HepG2 (cell line): Measurements from ENCODE around the gene SERPINB1. TPM values are rescaled to one million over a fixed set of nuclear protein-coding genes. Genes with fewer than 3 reads are reported as not detected.

Source experiments
- CBX5 ChIP-seq: sonication (generic); formaldehyde crosslinking; IDR thresholded peaks from 2 replicates; pipeline ENCODE4 v1.4.0; 2020; ENCODE audit warnings: missing genetic modification reagents, borderline replicate concordance
- KAT7 ChIP-seq: IDR thresholded peaks from 2 replicates; pipeline ENCODE4 v1.6.1; 2018; ENCODE audit warnings: borderline replicate concordance, missing compliant biosample characterization
- MED8 ChIP-seq: sonication (generic); formaldehyde crosslinking; IDR thresholded peaks from 2 replicates; pipeline ENCODE4 v1.8.1; 2023; ENCODE audit warnings: mild to moderate bottlenecking, missing genetic modification reagents; ENCODE audit not compliant: insufficient replicate concordance
- NFE2 ChIP-seq: sonication (generic); formaldehyde crosslinking; IDR thresholded peaks from 2 replicates; pipeline ENCODE4 v1.4.0; 2020; ENCODE audit warnings: missing genetic modification reagents
- NR2F6 ChIP-seq, 2 experiments: IDR thresholded peaks; 2 replicates each; pipeline ENCODE4 v1.6.1; 2016; ENCODE audit warnings: antibody characterized with exemption in 1 of 2, mild to moderate bottlenecking in 1 of 2
- PRPF4 ChIP-seq: fragments of 200-400 bp; formaldehyde crosslinking; IDR thresholded peaks from 2 replicates; pipeline ENCODE4 v1.6.1; 2016; ENCODE audit warnings: low read length, low read depth; ENCODE audit not compliant: poor library complexity, severe bottlenecking
- SATB2 ChIP-seq: sonication (generic); formaldehyde crosslinking; IDR thresholded peaks from 2 replicates; pipeline ENCODE4 v1.5.0; 2020; ENCODE audit warnings: missing genetic modification reagents
- SP1 ChIP-seq, 2 experiments: fragments of 450-650 bp in 1 of 2; sonication (generic) in 1 of 2; formaldehyde crosslinking in 1 of 2; IDR thresholded peaks; 2 replicates each; pipeline versions ENCODE4 v1.4.0 to v1.6.1; 2016 to 2020; ENCODE audit warnings: missing genetic modification reagents in 1 of 2
- SYNCRIP ChIP-seq: fragments of 200-400 bp; formaldehyde crosslinking; IDR thresholded peaks from 2 replicates; pipeline ENCODE4 v1.6.1; 2018; ENCODE audit warnings: mild to moderate bottlenecking, low read depth, low read length; ENCODE audit not compliant: insufficient read depth
- TRIM24 ChIP-seq: sonication (generic); formaldehyde crosslinking; IDR thresholded peaks from 2 replicates; pipeline ENCODE4 v1.8.0; 2022; ENCODE audit warnings: mild to moderate bottlenecking, missing genetic modification reagents
- YEATS4 ChIP-seq: sonication (generic); formaldehyde crosslinking; IDR thresholded peaks from 2 replicates; pipeline ENCODE4 v1.4.0; 2020; ENCODE audit warnings: missing genetic modification reagents, borderline replicate concordance
- ZBTB7B ChIP-seq: sonication (generic); formaldehyde crosslinking; IDR thresholded peaks from 2 replicates; pipeline ENCODE4 v1.4.0; 2020; ENCODE audit warnings: missing genetic modification reagents
- ZC3H4 ChIP-seq: sonication (generic); formaldehyde crosslinking; IDR thresholded peaks from 2 replicates; pipeline ENCODE4 v1.4.0; 2020; ENCODE audit warnings: missing genetic modification reagents, borderline replicate concordance
- ZFP36 ChIP-seq: fragments of 150-350 bp; IDR thresholded peaks from 2 replicates; pipeline ENCODE4 v1.6.1; 2018; ENCODE audit warnings: borderline replicate concordance, low read length, low read depth; ENCODE audit not compliant: partially characterized antibody
- ZFY ChIP-seq: sonication (generic); formaldehyde crosslinking; IDR thresholded peaks from 2 replicates; pipeline ENCODE4 v1.4.0; 2020; ENCODE audit warnings: missing genetic modification reagents
- ZNF383 ChIP-seq: sonication (generic); formaldehyde crosslinking; IDR thresholded peaks from 2 replicates; pipeline ENCODE4 v1.4.0; 2020; ENCODE audit warnings: missing genetic modification reagents, mild to moderate bottlenecking, borderline replicate concordance
- ZNF451 ChIP-seq: sonication (generic); formaldehyde crosslinking; IDR thresholded peaks from 2 replicates; pipeline ENCODE4 v1.5.0; 2020; ENCODE audit warnings: mild to moderate bottlenecking, missing genetic modification reagents
- ZNF709 ChIP-seq: sonication (generic); formaldehyde crosslinking; IDR thresholded peaks from 2 replicates; pipeline ENCODE4 v1.5.0; 2020; ENCODE audit warnings: mild to moderate bottlenecking, missing genetic modification reagents
- ZSCAN20 ChIP-seq: sonication (generic); formaldehyde crosslinking; IDR thresholded peaks from 2 replicates; pipeline ENCODE4 v1.4.0; 2020; ENCODE audit warnings: missing genetic modification reagents, mild to moderate bottlenecking, borderline replicate concordance
- polyA plus RNA-seq, 8 experiments: library from polyadenylated mRNA; depleted of rRNA in 3 of 8; stranded (reverse) in 7 of 8; unstranded in 1 of 8; fragments of >200 nt; fragmentation: Illumina TruSeq in 4 of 8; extraction: Trizol in 4 of 8; gene quantifications; 2 replicates each; pipeline versions ENCODE4 v1.2.1 to v1.2.3, GENCODE V29; 2011 to 2016; ENCODE audit warnings: low read depth in 4 of 8, missing spikeins in 1 of 8, mixed read lengths in 1 of 8; ENCODE audit not compliant: insufficient read depth in 1 of 8
- total RNA-seq, 5 experiments: library from RNA; depleted of rRNA; stranded (reverse); fragments of >200 nt; fragmentation: Illumina TruSeq; extraction: Trizol; gene quantifications; 2 replicates each; pipeline ENCODE4 v1.2.3, GENCODE V29; 2016; ENCODE audit warnings: low read depth in 1 of 5
- TF ChIP-seq, protein P1 (sequence below): sonication (generic); formaldehyde crosslinking; IDR thresholded peaks from 2 replicates; pipeline ENCODE4 v1.4.0; 2020; ENCODE audit warnings: missing genetic modification reagents, borderline replicate concordance
- TF ChIP-seq, protein P2 (sequence below): sonication (generic); formaldehyde crosslinking; IDR thresholded peaks from 2 replicates; pipeline ENCODE4 v1.5.0; 2020; ENCODE audit warnings: mild to moderate bottlenecking, missing genetic modification reagents
- TF ChIP-seq, protein P3 (sequence below): conservative IDR thresholded peaks from 2 replicates; pipeline ENCODE4 v1.6.1; 2018; ENCODE audit warnings: missing genetic modification reagents
- TF ChIP-seq, protein P4 (sequence below): sonication (generic); formaldehyde crosslinking; IDR thresholded peaks from 2 replicates; pipeline ENCODE4 v1.8.0; 2023; ENCODE audit warnings: mild to moderate bottlenecking, missing genetic modification reagents

SERPINB1 gene
- total and polyA plus RNA-seq, 2 of the 13 experiments (the other 11 are each of a cell fraction or from before 2014, with no cell fraction given), result 41.4 to 60.5 TPM

DNA sequence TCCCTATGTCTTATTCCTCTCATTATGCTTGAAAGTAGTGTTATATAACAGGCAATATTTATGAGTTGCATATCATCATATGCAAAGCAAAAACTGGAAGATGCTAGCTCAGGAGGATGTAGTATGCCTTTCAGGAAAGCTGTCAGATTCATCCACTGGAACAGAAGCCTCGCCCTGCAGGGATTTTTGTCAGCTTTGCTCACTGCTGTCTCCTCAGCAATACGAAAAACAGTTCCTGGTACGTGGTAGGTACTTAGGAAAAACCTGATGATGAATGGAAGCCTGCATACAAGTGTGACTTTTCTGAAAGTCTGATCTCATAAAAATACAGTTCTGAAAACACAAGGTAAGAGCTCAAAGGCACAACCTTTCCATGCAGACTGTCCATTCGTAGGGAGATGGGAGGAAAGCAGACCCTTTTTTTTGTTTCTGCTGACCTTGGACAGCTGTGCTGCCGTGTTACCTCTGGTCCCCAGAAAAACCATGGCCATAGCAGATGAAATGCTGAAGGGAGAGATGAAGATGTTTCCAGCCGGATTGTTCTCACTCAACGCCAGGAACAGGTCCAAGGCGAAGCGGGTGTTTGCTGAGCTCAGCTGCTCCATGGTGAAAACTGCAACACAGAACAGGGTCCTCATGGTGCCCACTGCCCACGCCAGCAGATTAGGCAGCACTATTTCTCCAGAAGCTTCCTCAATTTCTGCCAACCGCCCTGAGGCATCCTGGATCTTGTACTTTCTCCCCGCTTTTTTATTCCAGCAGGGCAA, 1.5 kb downstream of the SERPINB1 start (continued):
- TF ChIP-seq ZNF451 (CRISPR knock-in tag), result no peak
- no peak for TF ChIP-seq KAT7 (CRISPR knock-in tag)
- TF ChIP-seq, protein P1, sequence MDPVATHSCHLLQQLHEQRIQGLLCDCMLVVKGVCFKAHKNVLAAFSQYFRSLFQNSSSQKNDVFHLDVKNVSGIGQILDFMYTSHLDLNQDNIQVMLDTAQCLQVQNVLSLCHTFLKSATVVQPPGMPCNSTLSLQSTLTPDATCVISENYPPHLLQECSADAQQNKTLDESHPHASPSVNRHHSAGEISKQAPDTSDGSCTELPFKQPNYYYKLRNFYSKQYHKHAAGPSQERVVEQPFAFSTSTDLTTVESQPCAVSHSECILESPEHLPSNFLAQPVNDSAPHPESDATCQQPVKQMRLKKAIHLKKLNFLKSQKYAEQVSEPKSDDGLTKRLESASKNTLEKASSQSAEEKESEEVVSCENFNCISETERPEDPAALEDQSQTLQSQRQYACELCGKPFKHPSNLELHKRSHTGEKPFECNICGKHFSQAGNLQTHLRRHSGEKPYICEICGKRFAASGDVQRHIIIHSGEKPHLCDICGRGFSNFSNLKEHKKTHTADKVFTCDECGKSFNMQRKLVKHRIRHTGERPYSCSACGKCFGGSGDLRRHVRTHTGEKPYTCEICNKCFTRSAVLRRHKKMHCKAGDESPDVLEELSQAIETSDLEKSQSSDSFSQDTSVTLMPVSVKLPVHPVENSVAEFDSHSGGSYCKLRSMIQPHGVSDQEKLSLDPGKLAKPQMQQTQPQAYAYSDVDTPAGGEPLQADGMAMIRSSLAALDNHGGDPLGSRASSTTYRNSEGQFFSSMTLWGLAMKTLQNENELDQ (CRISPR knock-in tag), result no peak
- no peak for TF ChIP-seq NFE2 (CRISPR knock-in tag)
- no peak for TF ChIP-seq ZFY
- TF ChIP-seq CBX5 (CRISPR knock-in tag), result no peak
- no peak for TF ChIP-seq MED8
- no peak for TF ChIP-seq ZFP36
- TF ChIP-seq ZSCAN20 (CRISPR knock-in tag), result no peak
- TF ChIP-seq SATB2 (CRISPR knock-in tag), result no peak
- TF ChIP-seq, protein P2, sequence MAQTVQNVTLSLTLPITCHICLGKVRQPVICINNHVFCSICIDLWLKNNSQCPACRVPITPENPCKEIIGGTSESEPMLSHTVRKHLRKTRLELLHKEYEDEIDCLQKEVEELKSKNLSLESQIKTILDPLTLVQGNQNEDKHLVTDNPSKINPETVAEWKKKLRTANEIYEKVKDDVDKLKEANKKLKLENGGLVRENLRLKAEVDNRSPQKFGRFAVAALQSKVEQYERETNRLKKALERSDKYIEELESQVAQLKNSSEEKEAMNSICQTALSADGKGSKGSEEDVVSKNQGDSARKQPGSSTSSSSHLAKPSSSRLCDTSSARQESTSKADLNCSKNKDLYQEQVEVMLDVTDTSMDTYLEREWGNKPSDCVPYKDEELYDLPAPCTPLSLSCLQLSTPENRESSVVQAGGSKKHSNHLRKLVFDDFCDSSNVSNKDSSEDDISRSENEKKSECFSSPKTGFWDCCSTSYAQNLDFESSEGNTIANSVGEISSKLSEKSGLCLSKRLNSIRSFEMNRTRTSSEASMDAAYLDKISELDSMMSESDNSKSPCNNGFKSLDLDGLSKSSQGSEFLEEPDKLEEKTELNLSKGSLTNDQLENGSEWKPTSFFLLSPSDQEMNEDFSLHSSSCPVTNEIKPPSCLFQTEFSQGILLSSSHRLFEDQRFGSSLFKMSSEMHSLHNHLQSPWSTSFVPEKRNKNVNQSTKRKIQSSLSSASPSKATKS (CRISPR knock-in tag), result no peak
- TF ChIP-seq SP1 (IDR thresholded peaks at IDR 0.05), result no peak
- TF ChIP-seq SP1 (CRISPR knock-in tag; IDR thresholded peaks at IDR 0.05), result no peak
- no peak for TF ChIP-seq TRIM24
- TF ChIP-seq ZBTB7B (CRISPR knock-in tag), result peak; percentile 42; the same call in 1 of the 2 replicates
- TF ChIP-seq ZNF383 (CRISPR knock-in tag), result no peak
- no peak for TF ChIP-seq ZNF709 (CRISPR knock-in tag)
- no peak for TF ChIP-seq NR2F6 (IDR thresholded peaks at IDR 0.05)
- no peak for TF ChIP-seq NR2F6 (CRISPR knock-in tag; IDR thresholded peaks at IDR 0.05)
- TF ChIP-seq ZC3H4, result no peak
- TF ChIP-seq YEATS4 (CRISPR knock-in tag), result no peak; the same call in 1 of the 2 replicates
- TF ChIP-seq, protein P3, sequence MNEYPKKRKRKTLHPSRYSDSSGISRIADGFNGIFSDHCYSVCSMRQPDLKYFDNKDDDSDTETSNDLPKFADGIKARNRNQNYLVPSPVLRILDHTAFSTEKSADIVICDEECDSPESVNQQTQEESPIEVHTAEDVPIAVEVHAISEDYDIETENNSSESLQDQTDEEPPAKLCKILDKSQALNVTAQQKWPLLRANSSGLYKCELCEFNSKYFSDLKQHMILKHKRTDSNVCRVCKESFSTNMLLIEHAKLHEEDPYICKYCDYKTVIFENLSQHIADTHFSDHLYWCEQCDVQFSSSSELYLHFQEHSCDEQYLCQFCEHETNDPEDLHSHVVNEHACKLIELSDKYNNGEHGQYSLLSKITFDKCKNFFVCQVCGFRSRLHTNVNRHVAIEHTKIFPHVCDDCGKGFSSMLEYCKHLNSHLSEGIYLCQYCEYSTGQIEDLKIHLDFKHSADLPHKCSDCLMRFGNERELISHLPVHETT (CRISPR knock-in tag), result no peak
- TF ChIP-seq, protein P4, sequence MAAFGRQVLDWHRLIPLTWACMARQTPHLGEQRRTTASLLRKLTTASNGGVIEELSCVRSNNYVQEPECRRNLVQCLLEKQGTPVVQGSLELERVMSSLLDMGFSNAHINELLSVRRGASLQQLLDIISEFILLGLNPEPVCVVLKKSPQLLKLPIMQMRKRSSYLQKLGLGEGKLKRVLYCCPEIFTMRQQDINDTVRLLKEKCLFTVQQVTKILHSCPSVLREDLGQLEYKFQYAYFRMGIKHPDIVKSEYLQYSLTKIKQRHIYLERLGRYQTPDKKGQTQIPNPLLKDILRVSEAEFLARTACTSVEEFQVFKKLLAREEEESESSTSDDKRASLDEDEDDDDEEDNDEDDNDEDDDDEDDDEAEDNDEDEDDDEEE (CRISPR knock-in tag), result peak; percentile 54; the same call in 1 of the 2 replicates
- no peak for TF ChIP-seq SYNCRIP
- no peak for TF ChIP-seq PRPF4
